ENCODE results near the gene ADK. TPM values are rescaled to one million over a fixed set of nuclear protein-coding genes. Genes with fewer than 3 reads are reported as not detected.
"Not testable (repeated sequence)": the region's sequence is repeated elsewhere in the genome, so short reads cannot be mapped to it uniquely, and the experiment has no call there.

The ADK gene
- total RNA-seq, 2 experiments from 2014 or later: 26.4 to 31.1 TPM

GRCh38 chr10:74186678-74187077, 35.7 kb downstream of the ADK start:
- no peaks in the 10 kb centered on the region; the same call in 1 of the 2 replicates for H3K36me3 ChIP-seq (ENCODE audit: insufficient read depth, low read length)
- no peak overlapping the region for H3K4me3 ChIP-seq (ENCODE audit: low read depth, low read length, poor library complexity, severe bottlenecking)
- H3K79me2 ChIP-seq (ENCODE audit: insufficient read depth, low read depth, low read length): peaks cover 60% of the 10 kb centered on the region
- H2AFZ ChIP-seq (ENCODE audit: low read length): no peak overlapping the region
- H3K9me3 ChIP-seq (ENCODE audit: low read length): no peaks in the 10 kb centered on the region; the same call in 1 of the 2 replicates
- ChIA-PET POLR2A (no interaction called here), CTCF (ENCODE audit: unreplicated experiment) (no interaction called here)
- H3K27ac ChIP-seq (ENCODE audit: low read depth, low read length, poor library complexity, severe bottlenecking): no peak overlapping the region
- DNase-seq (ENCODE audit: low spot score): no peak
- H4K20me1 ChIP-seq (ENCODE audit: insufficient read depth, low read length): no peaks in the 10 kb centered on the region
- no peaks in the 10 kb centered on the region for H3K9me2 ChIP-seq (ENCODE audit: insufficient read depth, low read length)
- peaks cover 23% of the 10 kb centered on the region for H3K4me1 ChIP-seq (ENCODE audit: insufficient read depth, low read length, poor library complexity, severe bottlenecking)
- intact Hi-C loops (cut with micrococcal nuclease; ENCODE audit: unreplicated experiment): no loop called here
- BruUV-seq (replicated peaks): no TSS peak
- TF ChIP-seq CTCF (conservative IDR thresholded peaks at IDR 0.05; ENCODE audit: low read length) (no peak), EZH2phosphoT487 (IDR thresholded peaks at IDR 0.05; ENCODE audit: borderline replicate concordance, low read depth, low read length) (no peak)
- H3K4me2 ChIP-seq (ENCODE audit: low read length): no peak overlapping the region

- no peak for DNase-seq (ENCODE audit: low spot score)
- Histone ChIP-seq H3K36me3 (ENCODE audit: insufficient read depth, low read length) (no peaks in the 10 kb centered on the region; the same call in 1 of the 2 replicates), H3K27ac (ENCODE audit: low read depth, low read length, poor library complexity, severe bottlenecking) (no peak overlapping the region), H4K20me1 (ENCODE audit: insufficient read depth, low read length) (no peaks in the 10 kb centered on the region), H3K4me1 (ENCODE audit: insufficient read depth, low read length, poor library complexity, severe bottlenecking) (peaks cover 23% of the 10 kb centered on the region), H3K79me2 (ENCODE audit: insufficient read depth, low read depth, low read length) (peaks cover 62% of the 10 kb centered on the region), H2AFZ (ENCODE audit: low read length) (no peak overlapping the region), H3K9me3 (ENCODE audit: low read length) (no peaks in the 10 kb centered on the region; the same call in 1 of the 2 replicates), H3K4me3 (ENCODE audit: low read depth, low read length, poor library complexity, severe bottlenecking) (no peak overlapping the region), H3K4me2 (ENCODE audit: low read length) (no peak overlapping the region), H3K9me2 (ENCODE audit: insufficient read depth, low read length) (no peaks in the 10 kb centered on the region)
- intact Hi-C loops (cut with micrococcal nuclease; ENCODE audit: unreplicated experiment): no loop called here
- POLR2A ChIA-PET: interaction anchor here (1.1 kb wide), 1 partner anchor 31 kb away, joined by 4 read pairs; no protein-coding TSS in a partner anchor
- TF ChIP-seq EZH2phosphoT487 (IDR thresholded peaks at IDR 0.05; ENCODE audit: borderline replicate concordance, low read depth, low read length) (no peak), CTCF (conservative IDR thresholded peaks at IDR 0.05; ENCODE audit: low read length) (no peak)
- CTCF ChIA-PET (ENCODE audit: unreplicated experiment): no interaction called here
- BruUV-seq (replicated peaks): no TSS peak
Measured at GRCh38 chr10:74187237-74187636, 36.2 kb downstream of the ADK start.

DNA sequence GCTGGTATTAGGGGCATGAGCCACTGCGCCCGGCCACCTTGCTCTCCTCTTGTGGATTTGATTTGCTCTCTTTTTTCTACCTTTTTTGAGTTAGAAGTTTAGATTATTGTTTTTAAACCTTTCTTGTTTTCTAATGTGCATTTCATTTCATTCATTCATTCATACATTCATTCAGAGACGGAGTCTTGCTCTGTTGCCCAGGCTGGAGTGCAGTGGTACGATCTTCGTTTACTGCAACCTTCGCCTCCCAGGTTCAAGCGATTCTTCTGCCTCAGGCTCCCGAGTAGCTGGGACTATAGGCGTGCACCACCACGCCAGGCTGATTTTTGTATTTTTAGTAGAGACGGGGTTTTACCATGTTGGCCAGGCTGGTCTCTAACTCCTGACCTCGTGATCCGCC, 37.6 kb downstream of the ADK start:
- H3K4me2 ChIP-seq (ENCODE audit: low read length); H3K9me2 ChIP-seq (ENCODE audit: insufficient read depth, low read length); BruUV-seq (replicated peaks); H3K4me3 ChIP-seq (ENCODE audit: low read depth, low read length, poor library complexity, severe bottlenecking); DNase-seq (ENCODE audit: low spot score); H3K27ac ChIP-seq (ENCODE audit: low read depth, low read length, poor library complexity, severe bottlenecking); H2AFZ ChIP-seq (ENCODE audit: low read length); H3K9me3 ChIP-seq (ENCODE audit: low read length); CTCF ChIA-PET (ENCODE audit: unreplicated experiment); H4K20me1 ChIP-seq (ENCODE audit: insufficient read depth, low read length); intact Hi-C loops (cut with micrococcal nuclease; ENCODE audit: unreplicated experiment); H3K36me3 ChIP-seq (ENCODE audit: insufficient read depth, low read length): not testable (repeated sequence)
- POLR2A ChIA-PET: interaction anchor here (2.3 to 2.5 kb wide), 2 partner anchors 11 to 22 kb away, joined by 11 to 17 read pairs; no protein-coding TSS in a partner anchor
- Histone ChIP-seq H3K4me1 (ENCODE audit: insufficient read depth, low read length, poor library complexity, severe bottlenecking) (peaks cover 23% of the 10 kb centered on the region), H3K79me2 (ENCODE audit: insufficient read depth, low read depth, low read length) (peaks cover 68% of the 10 kb centered on the region)

Data from OCI-LY7 (cell line).